Tibial nerve (tissue), 4 donors: ENCODE results near the gene RCOR2. TPM values are rescaled to one million over a fixed set of nuclear protein-coding genes. Genes with fewer than 3 reads are reported as not detected.

Source experiments
- DNase-seq, 2 donors: peaks; one replicate each; pipeline ENCODE4 v3.0.0-alpha.2; 2019; ENCODE audit warnings: low spot score in 2 of 2
- H3K27ac ChIP-seq, 4 donors: fragments of 200-600 bp; sonication (generic) in 3 of 4; one replicate each; pipeline ENCODE4 v1.5.1; 2017 to 2019; ENCODE audit warnings: mild to moderate bottlenecking in 1 of 4
- H3K27me3 ChIP-seq, 2 donors: fragments of 200-600 bp; sonication (generic) in 1 of 2; one replicate each; pipeline versions ENCODE4 v1.5.1 to v1.6.0; 2017 to 2019
- H3K36me3 ChIP-seq, 3 donors: fragments of 200-600 bp; sonication (generic); one replicate each; pipeline ENCODE4 v1.5.1; 2018 to 2019
- H3K4me1 ChIP-seq, 4 donors: fragments of 200-600 bp; sonication (generic) in 3 of 4; one replicate each; pipeline ENCODE4 v1.5.1; 2017 to 2019
- H3K4me3 ChIP-seq, 4 donors: fragments of 200-600 bp; sonication (generic) in 3 of 4; one replicate each; pipeline ENCODE4 v1.5.1; 2017 to 2019; ENCODE audit warnings: mild to moderate bottlenecking in 1 of 4, moderate library complexity in 1 of 4
- H3K9me3 ChIP-seq, 4 donors: fragments of 200-600 bp; sonication (generic) in 3 of 4; one replicate each; pipeline ENCODE4 v1.5.1; 2017 to 2019
- CTCF ChIP-seq, 5 experiments: fragments of 200-600 bp in 3 of 5; fragments of 450-650 bp in 2 of 5; sonication (generic) in 3 of 5; IDR thresholded peaks; one replicate each; pipeline ENCODE4 v1.5.1; 2016 to 2019; ENCODE audit warnings: antibody characterized with exemption in 5 of 5, mild to moderate bottlenecking in 3 of 5, moderate library complexity in 2 of 5
- EP300 ChIP-seq, 2 donors: sonication (generic); formaldehyde crosslinking; IDR thresholded peaks; one replicate each; pipeline ENCODE4 v1.6.1; 2017; ENCODE audit warnings: antibody characterized with exemption in 2 of 2, mild to moderate bottlenecking in 1 of 2
- POLR2A ChIP-seq, 2 donors: fragments of 450-650 bp; IDR thresholded peaks; one replicate each; pipeline ENCODE4 v1.6.1; 2017; ENCODE audit warnings: antibody characterized with exemption in 2 of 2, mild to moderate bottlenecking in 2 of 2, moderate library complexity in 2 of 2
- whole genome bisulfite sequencing, 2 donors: methylation state at CpG; one replicate each; pipeline ENCODE4 v1.1.5; 2018; 5-methylcytosine and 5-hydroxymethylcytosine counted together
- total RNA-seq, 4 donors: library from RNA; depleted of rRNA; stranded (reverse); fragments of >200 nt; gene quantifications; one replicate each; pipeline ENCODE4 v1.1.0, GENCODE V29; 2016

Gene RCOR2
- total RNA-seq, 4 donors from 2014 or later, result 0.22 to 1.6 TPM; not detected in 2

- Histone ChIP-seq H3K27ac (no peak overlapping the region), H3K27me3 (no peaks in the 10 kb centered on the region), H3K36me3 (peaks cover 0 to 63% (median 8%) of the 10 kb centered on the region in 3 donors), H3K9me3 (no peaks in the 10 kb centered on the region), H3K4me1 (no peaks in the 10 kb centered on the region), H3K4me3 (no peak overlapping the region)
- no peak for DNase-seq
- 96 to 100% methylated on average over 4 of the region's 4 CpGs for WGBS, 2 donors
- TF ChIP-seq CTCF (IDR thresholded peaks at IDR 0.05) (no peak), EP300 (IDR thresholded peaks at IDR 0.05) (no peak), POLR2A (IDR thresholded peaks at IDR 0.05) (no peak)
These were observed 35.6 kb upstream of the RCOR2 start for GRCh38 chr11:63952570-63952969.

GRCh38 chr11:63951779-63952536, 35.0 kb upstream of the RCOR2 start:
- no peak for DNase-seq
- Histone ChIP-seq H3K27ac (no peak overlapping the region), H3K27me3 (no peaks in the 10 kb centered on the region), H3K4me3 (no peak overlapping the region), H3K36me3 (peaks cover 0 to 64% (median 8%) of the 10 kb centered on the region in 3 donors), H3K4me1 (no peaks in the 10 kb centered on the region), H3K9me3 (no peaks in the 10 kb centered on the region)
- 76 to 78% methylated on average over 20 of the region's 20 CpGs for WGBS, 2 donors
- TF ChIP-seq EP300 (IDR thresholded peaks at IDR 0.05) (no peak), POLR2A (IDR thresholded peaks at IDR 0.05) (no peak), CTCF (IDR thresholded peaks at IDR 0.05) (no peak)

GRCh38 chr11:63945477-63946163, 28.7 kb upstream of the RCOR2 start:
- Histone ChIP-seq H3K27me3 (no peaks in the 10 kb centered on the region), H3K27ac (peak overlapping the region in 3 of 4 donors; percentile 26 to 54 (median 49)), H3K36me3 (peaks cover 0 to 24% (median 0%) of the 10 kb centered on the region in 3 donors), H3K9me3 (no peaks in the 10 kb centered on the region), H3K4me1 (peaks cover 0 to 12% (median 5%) of the 10 kb centered on the region in 4 donors), H3K4me3 (peak overlapping the region in 3 of 4 donors; percentile 12 to 31 (median 20))
- WGBS, 2 donors, result 32 to 35% methylated on average over 14 of the region's 14 CpGs
- TF ChIP-seq EP300 (IDR thresholded peaks at IDR 0.05) (peak in 1 of 2 donors; percentile 34), CTCF (IDR thresholded peaks at IDR 0.05) (peak; percentile 63 to 93 (median 72)), POLR2A (IDR thresholded peaks at IDR 0.05) (no peak)
- peak; percentile 57 to 77 for DNase-seq

- Histone ChIP-seq H3K9me3 (no peaks in the 10 kb centered on the region), H3K4me3 (no peak overlapping the region)
- 43 to 45% methylated on average over 8 of the region's 8 CpGs for WGBS, 2 donors
These were observed 28.0 kb upstream of the RCOR2 start for GRCh38 chr11:63944987-63945386.

More at GRCh38 chr11:63944987-63945386, 28.0 kb upstream of the RCOR2 start:
- H3K4me1 ChIP-seq, result peaks cover 0 to 18% (median 5%) of the 10 kb centered on the region in 4 donors
- H3K36me3 ChIP-seq, result peaks cover 0 to 24% (median 0%) of the 10 kb centered on the region in 3 donors
- no peaks in the 10 kb centered on the region for H3K27me3 ChIP-seq
- TF ChIP-seq EP300 (IDR thresholded peaks at IDR 0.05), result no peak
- no peak for TF ChIP-seq POLR2A (IDR thresholded peaks at IDR 0.05)
- no peak for TF ChIP-seq CTCF (IDR thresholded peaks at IDR 0.05)
- H3K27ac ChIP-seq, result peak overlapping the region in 3 of 4 donors; percentile 26 to 54 (median 49)
- DNase-seq, result no peak
